IMR-90 (cell line): ENCODE data around the gene STAT6.

ENCODE experiments used
- CEBPB ChIP-seq: IDR thresholded peaks from 2 replicates; pipeline ENCODE4 v1.6.1; 2012; ENCODE audit warnings: low read depth, low read length, improper control_type of control experiment
- CTCF ChIP-seq: conservative IDR thresholded peaks from 2 replicates; pipeline ENCODE4 v1.5.1; 2012; ENCODE audit warnings: mild to moderate bottlenecking, low read depth, low read length, improper control_type of control experiment
- ELK1 ChIP-seq: fragments of 150-350 bp; IDR thresholded peaks from 2 replicates; pipeline ENCODE4 v1.6.1; 2016; ENCODE audit warnings: low read depth, mild to moderate bottlenecking, low read length, moderate library complexity, borderline replicate concordance
- NFE2L2 ChIP-seq: fragments of 150-350 bp; IDR thresholded peaks from 2 replicates; pipeline ENCODE4 v1.6.1; 2016; ENCODE audit warnings: low read depth, mild to moderate bottlenecking, low read length
- POLR2A ChIP-seq: IDR thresholded peaks from 2 replicates; pipeline ENCODE4 v1.6.1; 2012; ENCODE audit warnings: mild to moderate bottlenecking, low read depth, low read length
- SMC3 ChIP-seq: fragments of 150-350 bp; IDR thresholded peaks from 2 replicates; pipeline ENCODE4 v1.6.1; 2016; ENCODE audit warnings: low read depth, mild to moderate bottlenecking, antibody characterized with exemption, low read length, moderate library complexity

GRCh38 chr12:57141249-57141648 is 30.1 kb upstream of the STAT6 start:
- TF ChIP-seq ELK1, result no peak
- TF ChIP-seq CTCF, result no peak
- no peak for TF ChIP-seq POLR2A
- no peak for TF ChIP-seq NFE2L2
- TF ChIP-seq CEBPB, result no peak
- no peak for TF ChIP-seq SMC3
